Lower leg skin (tissue), 4 donors: ENCODE data around the gene ATP6V0D1. TPM values are rescaled to one million over a fixed set of nuclear protein-coding genes. Genes with fewer than 3 reads are reported as not detected.

Experiments
- DNase-seq, 2 donors: peaks; one replicate each; pipeline ENCODE4 v3.0.0-alpha.2; 2019; ENCODE audit warnings: low spot score in 2 of 2
- H3K4me3 ChIP-seq: fragments of 200-600 bp; sonication (generic); 2 replicates; pipeline ENCODE4 v1.5.1; 2017; ENCODE audit warnings: mild to moderate bottlenecking, low read depth; ENCODE audit not compliant: poor library complexity, severe bottlenecking
- POLR2A ChIP-seq, 2 donors: fragments of 450-650 bp; IDR thresholded peaks; one replicate each; pipeline ENCODE4 v1.6.1; 2016 to 2017; ENCODE audit warnings: antibody characterized with exemption in 2 of 2, mild to moderate bottlenecking in 1 of 2, moderate library complexity in 1 of 2
- WGBS, 2 donors: methylation state at CpG; one replicate each; pipeline ENCODE4 v1.1.5; 2018; 5-methylcytosine and 5-hydroxymethylcytosine counted together
- intact Hi-C: fragments of 100-400 bp; cut with DNase I; formaldehyde crosslinking; loops from one replicate; pipeline ENCODE4 v1.15.0; 2023; ENCODE audit warnings: low total_unique reads
- total RNA-seq, 4 donors: library from RNA; depleted of rRNA; stranded (reverse); fragments of >200 nt; gene quantifications; one replicate each; pipeline ENCODE4 v1.1.0, GENCODE V29; 2016
- TF ChIP-seq, protein P1 (sequence below), 3 donors: fragments of 450-650 bp; IDR thresholded peaks; one replicate each; pipeline ENCODE4 v1.5.1; 2016; ENCODE audit warnings: antibody characterized with exemption in 3 of 3, mild to moderate bottlenecking in 3 of 3, moderate library complexity in 2 of 3

The ATP6V0D1 gene
- total RNA-seq, 4 donors from 2014 or later, result 114 to 141 (median 131) TPM

DNA sequence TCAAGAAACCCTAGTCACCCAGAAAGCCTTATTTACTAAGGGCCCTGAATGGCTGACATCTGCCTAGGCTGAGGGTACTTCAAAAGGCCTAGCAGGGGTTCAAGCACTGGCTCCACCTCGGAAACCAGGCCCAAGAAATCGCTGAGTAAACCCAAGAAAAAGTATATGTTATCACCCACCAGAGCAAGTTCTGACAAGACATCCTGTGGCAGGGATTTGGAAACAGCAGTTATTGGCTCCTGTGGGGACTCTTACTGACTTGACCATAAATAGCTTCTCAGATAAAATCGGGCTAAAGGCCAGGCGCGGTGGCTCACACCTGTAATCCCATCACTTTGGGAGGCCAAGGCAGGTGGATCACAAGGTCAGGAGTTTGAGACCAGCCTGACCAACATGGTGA lies 12.2 kb downstream of the ATP6V0D1 start:
- no peak for DNase-seq
- H3K4me3 ChIP-seq, result no peak overlapping the region
- TF ChIP-seq, protein P1, sequence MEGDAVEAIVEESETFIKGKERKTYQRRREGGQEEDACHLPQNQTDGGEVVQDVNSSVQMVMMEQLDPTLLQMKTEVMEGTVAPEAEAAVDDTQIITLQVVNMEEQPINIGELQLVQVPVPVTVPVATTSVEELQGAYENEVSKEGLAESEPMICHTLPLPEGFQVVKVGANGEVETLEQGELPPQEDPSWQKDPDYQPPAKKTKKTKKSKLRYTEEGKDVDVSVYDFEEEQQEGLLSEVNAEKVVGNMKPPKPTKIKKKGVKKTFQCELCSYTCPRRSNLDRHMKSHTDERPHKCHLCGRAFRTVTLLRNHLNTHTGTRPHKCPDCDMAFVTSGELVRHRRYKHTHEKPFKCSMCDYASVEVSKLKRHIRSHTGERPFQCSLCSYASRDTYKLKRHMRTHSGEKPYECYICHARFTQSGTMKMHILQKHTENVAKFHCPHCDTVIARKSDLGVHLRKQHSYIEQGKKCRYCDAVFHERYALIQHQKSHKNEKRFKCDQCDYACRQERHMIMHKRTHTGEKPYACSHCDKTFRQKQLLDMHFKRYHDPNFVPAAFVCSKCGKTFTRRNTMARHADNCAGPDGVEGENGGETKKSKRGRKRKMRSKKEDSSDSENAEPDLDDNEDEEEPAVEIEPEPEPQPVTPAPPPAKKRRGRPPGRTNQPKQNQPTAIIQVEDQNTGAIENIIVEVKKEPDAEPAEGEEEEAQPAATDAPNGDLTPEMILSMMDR (IDR thresholded peaks at IDR 0.05), result no peak
- no peak for TF ChIP-seq POLR2A (IDR thresholded peaks at IDR 0.05)
- intact Hi-C loops, result loop anchor here (5.0 kb wide), 2 partner anchors 41 to 191 kb away; partner anchors contain the start of gene PLEKHG4
- WGBS, 2 donors, result 35 to 69% methylated on average over 5 of the region's 5 CpGs

GRCh38 chr16:67466581-67466980 lies 14.4 kb downstream of the ATP6V0D1 start:
- no peak for DNase-seq
- H3K4me3 ChIP-seq, result no peak overlapping the region
- intact Hi-C loops, result loop anchor here (5.0 kb wide), 2 partner anchors 39 to 189 kb away; partner anchors contain the start of gene PLEKHG4
- 84 to 89% methylated on average over 6 of the region's 6 CpGs for WGBS, 2 donors
- TF ChIP-seq POLR2A (IDR thresholded peaks at IDR 0.05), result no peak
- TF ChIP-seq, protein P1 (IDR thresholded peaks at IDR 0.05), result no peak

GRCh38 chr16:67464565-67464964 lies 16.4 kb downstream of the ATP6V0D1 start:
- intact Hi-C loops, result no loop called here
- TF ChIP-seq, protein P1 (IDR thresholded peaks at IDR 0.05), result no peak
- no peak for TF ChIP-seq POLR2A (IDR thresholded peaks at IDR 0.05)
- H3K4me3 ChIP-seq, result no peak overlapping the region
- no peak for DNase-seq
- WGBS, 2 donors, result 81 to 100% methylated on average over 1 to 2 of the region's 2 CpGs

DNA sequence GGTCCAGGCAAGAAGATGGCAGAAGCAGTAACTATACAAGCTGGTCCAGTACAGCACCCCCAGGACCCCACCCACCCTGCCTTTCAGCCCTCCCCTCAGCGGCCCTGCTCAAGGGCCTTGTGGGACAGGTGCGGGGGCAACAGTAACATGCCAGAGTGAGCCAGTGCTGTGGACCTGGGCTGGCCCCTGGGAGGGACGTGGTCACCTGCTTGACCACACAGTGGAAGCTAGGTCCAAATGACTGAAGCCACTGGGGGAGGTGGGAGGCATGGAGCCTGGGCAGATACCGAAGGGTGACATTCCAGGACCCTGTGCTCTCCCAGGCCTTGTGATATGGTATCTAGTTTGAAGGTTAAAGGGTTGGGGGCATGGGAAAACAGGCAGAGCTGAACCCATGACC lies 17.3 kb downstream of the ATP6V0D1 start:
- intact Hi-C loops, result no loop called here
- WGBS, 2 donors, result 89 to 93% methylated on average over 4 of the region's 4 CpGs
- DNase-seq, result no peak
- no peak for TF ChIP-seq POLR2A (IDR thresholded peaks at IDR 0.05)
- TF ChIP-seq, protein P1 (IDR thresholded peaks at IDR 0.05), result no peak
- no peak overlapping the region for H3K4me3 ChIP-seq

- H3K4me3 ChIP-seq, result no peak overlapping the region
- WGBS, 2 donors, result 42 to 45% methylated on average over 5 of the region's 5 CpGs
- TF ChIP-seq, protein P1 (IDR thresholded peaks at IDR 0.05), result no peak
- TF ChIP-seq POLR2A (IDR thresholded peaks at IDR 0.05), result no peak
- no peak for DNase-seq
- intact Hi-C loops, result no loop called here
Measured at GRCh38 chr16:67463059-67463458, 17.9 kb downstream of the ATP6V0D1 start.

DNA sequence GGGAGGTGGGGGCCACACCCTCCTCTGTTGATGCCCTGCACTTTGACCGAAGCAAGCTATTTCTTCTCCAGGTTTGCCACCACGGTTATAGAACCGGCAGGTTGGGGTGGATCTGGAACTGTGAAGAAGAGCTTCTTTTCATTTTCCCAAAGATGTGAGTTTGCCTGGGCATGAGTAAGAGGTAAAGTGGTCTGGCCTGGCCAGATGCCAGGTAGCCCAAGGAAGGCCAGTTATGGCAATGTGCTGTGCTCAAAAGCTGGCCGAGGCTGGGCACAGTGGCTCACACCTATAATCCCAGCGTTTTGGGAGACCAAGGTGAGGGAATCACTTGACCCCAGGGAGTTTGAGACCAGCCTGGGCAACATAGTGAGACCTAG lies 18.7 kb downstream of the ATP6V0D1 start:
- intact Hi-C loops, result no loop called here
- TF ChIP-seq, protein P1 (IDR thresholded peaks at IDR 0.05), result no peak
- no peak for TF ChIP-seq POLR2A (IDR thresholded peaks at IDR 0.05)
- no peak overlapping the region for H3K4me3 ChIP-seq
- 45 to 50% methylated on average over 5 of the region's 5 CpGs for WGBS, 2 donors
- no peak for DNase-seq
